NOMO-1 (cell line): ENCODE measurements around the gene GPR39.

Experiments used
- DNase-seq, 2 experiments: peaks; one replicate each; lab custom pipeline; 2025; ENCODE audit not compliant: unreplicated experiment in 2 of 2; lab: John Stamatoyannopoulos, UW

The GPR39 gene

GRCh38 chr2:132667706-132668105, 251.1 kb downstream of the GPR39 start:
- no peak for DNase-seq

- no peak for DNase-seq
These were observed 251.7 kb downstream of the GPR39 start for GRCh38 chr2:132668189-132668823.

GRCh38 chr2:132668987-132669907, 252.6 kb downstream of the GPR39 start:
- no peak for DNase-seq

GRCh38 chr2:132669908-132670495, 253.4 kb downstream of the GPR39 start, which contains the start of gene LYPD1:
TSS of gene LYPD1 (minus strand) at chr2:132670205. CDS start at chr2:132669932, 273 bp downstream.
- no peak for DNase-seq

- no peak for DNase-seq
These were observed 254.0 kb downstream of the GPR39 start for GRCh38 chr2:132670496-132671150.

GRCh38 chr2:132671151-132671835, 254.7 kb downstream of the GPR39 start:
- DNase-seq = no peak

- no peak for DNase-seq
These were observed 260.4 kb downstream of the GPR39 start for GRCh38 chr2:132676999-132677398.

- DNase-seq = no peak
These were observed 261.1 kb downstream of the GPR39 start for GRCh38 chr2:132677661-132678060.

GRCh38 chr2:132678483-132678882, 261.9 kb downstream of the GPR39 start:
- no peak for DNase-seq

GRCh38 chr2:132680544-132680943, 263.9 kb downstream of the GPR39 start:
- DNase-seq = no peak

- no peak for DNase-seq
These were observed 265.2 kb downstream of the GPR39 start for GRCh38 chr2:132681766-132682165.

GRCh38 chr2:132690664-132691303, 274.2 kb downstream of the GPR39 start:
- no peak for DNase-seq

GRCh38 chr2:132691556-132691955, 275.0 kb downstream of the GPR39 start:
- no peak for DNase-seq

- DNase-seq = no peak
These were observed 276.2 kb downstream of the GPR39 start for GRCh38 chr2:132692816-132693215.
